Stimulated activated CD8-positive, alpha-beta memory T cell treated with anti-CD3 and anti-CD28 coated beads, Interleukin-15, amount 100 ng/mL, for 4 hours (primary cell): ENCODE data around the gene GJA4.
A peak's percentile ranks its signal among the peaks of the same experiment; 100 is the strongest.
"Not testable (repeated sequence)": the region's sequence is repeated elsewhere in the genome, so short reads cannot be mapped to it uniquely, and the experiment has no call there.

Experiments used
- DNase-seq, 2 donors: peaks; one replicate each; pipeline ENCODE4 v3.0.0-alpha.2; 2020; ENCODE audit warnings: low read depth in 2 of 2

The GJA4 gene

DNA sequence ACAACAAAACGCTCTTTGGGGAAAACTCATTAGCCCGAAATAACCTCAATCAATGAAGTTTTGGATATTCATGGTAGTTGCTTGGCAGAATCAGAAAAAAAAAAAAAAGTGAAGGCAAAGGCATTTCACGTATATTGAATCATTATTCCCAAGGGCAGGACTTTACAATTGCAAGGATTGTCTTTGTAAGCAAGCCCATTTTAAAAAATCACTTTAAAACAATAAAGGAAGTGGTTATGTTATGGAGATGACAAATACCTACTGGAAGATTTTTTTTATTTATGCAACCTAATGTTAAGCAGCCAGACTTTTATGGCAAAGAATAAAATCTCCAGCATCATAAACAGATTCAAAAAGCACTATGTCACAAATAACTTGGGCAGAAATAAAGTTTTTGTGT lies 23.9 kb upstream of the GJA4 start:
- no peak for DNase-seq

DNA sequence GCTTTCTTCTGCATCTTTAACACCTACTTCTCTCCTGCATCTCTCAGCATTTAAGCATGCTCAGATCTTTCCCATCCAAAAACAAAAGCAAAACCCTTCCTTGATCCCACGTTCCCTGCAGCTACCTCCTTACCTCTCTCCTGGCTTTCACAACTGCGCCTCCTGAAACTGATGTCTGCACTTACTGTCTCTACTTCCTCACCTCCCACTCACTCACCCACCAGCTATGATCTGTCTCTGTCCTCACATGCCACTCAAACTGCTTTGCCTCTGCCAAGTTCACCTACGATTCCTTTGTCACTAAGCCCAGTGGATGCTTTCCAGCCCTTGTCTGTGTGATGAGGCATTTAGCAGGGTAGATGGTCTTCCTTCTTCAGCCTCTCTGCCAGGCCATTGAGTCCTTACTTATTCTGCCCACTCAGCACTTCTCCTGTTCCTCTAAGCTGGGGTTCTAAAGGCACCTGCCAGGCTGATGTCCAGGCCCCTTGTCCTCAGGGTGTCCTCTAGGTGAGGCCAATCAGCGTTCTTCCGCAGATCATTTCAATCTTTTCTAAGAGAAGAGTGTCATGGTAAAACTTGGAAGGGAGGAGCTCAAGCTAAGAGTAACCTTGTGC lies 21.8 kb upstream of the GJA4 start:
- DNase-seq = no peak

DNA sequence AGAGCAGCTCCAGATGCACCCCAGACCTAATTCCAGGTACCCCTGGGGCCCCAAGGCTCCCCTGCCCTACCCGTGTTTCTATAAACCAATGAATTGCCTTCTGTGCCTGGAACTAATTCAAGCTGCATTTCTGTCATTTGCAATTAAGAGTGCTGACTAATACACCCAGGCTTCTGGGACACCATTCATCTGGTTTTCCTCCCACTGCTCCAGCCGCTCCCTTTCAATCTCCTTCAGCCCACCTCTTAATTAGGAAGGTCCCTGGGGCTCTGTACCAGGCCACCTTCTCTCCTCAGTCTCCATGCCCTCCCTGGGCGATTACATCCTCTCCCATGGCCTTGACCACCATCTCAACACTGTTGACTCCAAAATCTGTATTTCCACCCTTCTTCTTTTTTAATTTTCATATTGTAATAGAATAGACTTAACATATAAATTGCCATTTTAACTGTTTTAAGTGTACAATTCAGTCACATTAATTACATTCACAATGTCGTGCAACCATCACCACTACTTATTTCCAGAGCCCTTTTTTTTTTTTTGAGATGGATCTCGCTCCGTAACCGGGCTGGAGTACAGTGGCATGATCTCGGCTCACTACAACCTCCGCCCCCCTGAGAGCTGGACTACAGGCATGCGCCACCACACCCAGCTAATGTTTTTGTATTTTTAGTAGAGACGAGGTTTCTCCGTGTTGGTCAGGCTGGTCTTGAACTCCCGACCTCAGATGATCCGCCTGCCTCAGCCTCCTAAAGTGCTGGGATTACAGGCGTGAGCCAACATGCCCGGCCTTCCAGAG lies 21.0 kb upstream of the GJA4 start:
- DNase-seq = no peak

DNA sequence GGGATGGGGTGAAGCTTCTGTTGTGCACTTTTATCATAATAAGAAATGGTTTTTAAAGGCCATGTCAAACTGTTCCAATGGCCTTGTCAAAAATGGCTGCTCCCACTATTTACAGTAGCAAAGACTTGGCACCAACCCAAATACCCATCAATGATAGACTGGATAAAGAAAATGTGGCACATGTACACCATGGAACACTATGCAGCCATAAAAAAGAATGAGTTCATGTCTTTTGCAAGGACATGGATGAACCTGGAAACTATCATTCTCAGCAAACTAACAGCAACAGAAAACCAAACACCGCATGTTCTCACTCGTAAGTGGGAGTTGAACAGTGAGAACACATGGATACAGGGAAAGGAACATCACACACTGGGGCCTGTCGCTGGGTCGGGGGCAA lies 19.7 kb upstream of the GJA4 start:
- not testable (repeated sequence) for DNase-seq

DNA sequence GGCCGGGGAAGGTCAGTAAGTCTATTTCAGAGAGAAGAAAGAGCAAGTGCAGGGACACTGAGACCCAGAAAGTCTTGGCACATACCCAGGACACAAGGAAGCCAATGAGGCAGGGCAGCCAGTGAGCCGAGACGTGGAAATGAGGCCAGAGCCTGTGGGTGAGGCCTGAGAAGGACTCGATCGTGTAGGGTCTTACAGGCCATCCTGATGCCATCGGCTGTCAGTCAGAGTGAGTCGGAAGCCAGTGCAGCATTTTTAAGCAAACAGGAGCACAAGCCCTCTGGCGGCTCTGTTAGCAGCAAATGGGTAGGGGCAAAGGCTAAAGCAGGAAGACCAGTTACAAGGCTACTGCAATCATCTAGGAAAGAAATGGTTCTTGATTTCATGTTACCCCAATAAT lies 17.8 kb upstream of the GJA4 start:
- DNase-seq = no peak

DNA sequence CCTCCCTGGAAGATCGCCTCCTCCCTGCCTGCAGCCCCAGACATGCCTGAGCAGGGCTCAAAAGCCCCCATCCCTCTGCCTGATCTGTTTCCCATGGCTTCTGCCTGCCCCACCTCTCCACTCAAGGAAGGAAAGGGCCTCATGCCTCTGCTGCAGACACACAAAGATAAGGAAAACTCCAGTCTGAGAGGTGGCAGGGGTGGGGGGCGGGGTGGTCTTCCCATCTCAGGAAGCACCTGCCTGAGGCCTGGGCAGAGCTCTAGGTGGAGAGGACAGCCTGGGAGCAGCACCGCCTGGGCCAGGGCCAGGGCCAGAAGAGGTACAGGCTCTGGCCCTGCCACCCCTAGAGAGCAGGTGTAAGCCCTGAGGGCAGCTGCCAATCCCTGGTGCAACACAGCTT lies 15.9 kb upstream of the GJA4 start:
- no peak for DNase-seq

DNA sequence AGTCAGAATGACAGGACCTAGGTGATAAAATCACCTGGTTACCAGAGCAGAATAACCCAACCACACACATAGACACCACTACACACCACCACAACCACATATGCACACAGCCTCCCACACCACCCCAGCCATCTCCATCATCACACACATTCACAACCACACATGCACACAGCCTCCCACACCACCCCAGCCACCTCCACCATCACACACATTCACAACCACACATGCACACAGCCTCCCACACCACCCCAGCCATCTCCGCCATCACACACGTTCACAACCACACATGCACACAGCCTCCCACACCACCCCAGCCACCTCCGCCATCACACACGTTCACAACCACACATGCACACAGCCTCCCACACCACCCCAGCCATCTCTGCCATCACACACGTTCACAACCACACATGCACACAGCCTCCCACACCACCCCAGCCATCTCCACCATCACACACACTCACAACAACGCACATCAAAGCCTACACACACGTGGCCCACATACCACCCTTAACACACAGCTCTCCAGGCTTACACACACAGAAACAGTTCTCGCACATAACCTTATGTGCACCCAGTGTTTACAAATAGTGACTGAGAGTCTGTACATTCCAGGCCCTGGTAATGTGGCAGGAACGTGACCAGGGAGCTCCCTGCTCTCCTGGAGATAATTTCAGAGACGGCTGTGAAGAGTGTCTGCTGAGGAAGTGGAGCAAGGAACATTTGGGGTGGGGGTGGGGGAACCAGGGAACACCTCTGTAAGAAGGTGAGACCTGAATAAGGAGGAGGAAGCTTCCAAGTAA lies 15.1 kb upstream of the GJA4 start:
- no peak for DNase-seq

DNA sequence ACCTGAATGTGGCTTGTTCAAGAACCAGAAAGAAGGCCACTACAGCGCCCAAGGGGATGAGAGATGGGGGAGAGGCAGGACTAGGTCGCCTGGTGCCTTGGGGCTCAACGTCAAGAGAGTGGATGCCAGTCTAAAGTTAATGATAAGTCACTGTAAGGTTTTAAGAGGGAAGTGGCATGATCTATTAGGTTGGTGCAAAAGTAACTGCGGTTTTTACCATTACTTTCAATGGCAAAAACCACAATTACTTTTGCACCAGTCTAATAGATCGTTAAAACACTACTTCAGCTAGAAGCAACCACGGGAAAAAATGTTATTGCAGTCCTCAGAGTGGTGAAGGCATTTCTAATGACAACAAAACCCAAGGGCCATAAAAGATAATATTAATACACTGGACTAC lies 14.4 kb upstream of the GJA4 start:
- no peak for DNase-seq

DNA sequence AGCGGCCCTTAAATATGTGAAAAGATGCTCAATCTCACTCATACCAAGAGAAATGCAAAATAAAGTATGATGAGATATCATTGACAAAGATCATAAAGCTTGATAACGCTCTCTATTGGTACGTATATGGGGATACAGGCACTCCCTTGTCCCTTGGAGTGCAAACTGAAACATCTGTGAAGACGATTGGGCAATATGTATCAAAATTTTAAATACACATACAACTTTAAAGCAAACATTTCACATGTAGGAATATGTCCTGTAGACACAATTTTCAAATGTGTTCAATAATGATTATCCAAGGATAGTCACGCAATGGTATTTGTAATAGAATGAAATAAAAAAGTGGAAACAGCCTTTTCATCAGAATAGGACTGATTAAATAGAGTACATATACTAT lies 13.8 kb upstream of the GJA4 start:
- no peak for DNase-seq

DNA sequence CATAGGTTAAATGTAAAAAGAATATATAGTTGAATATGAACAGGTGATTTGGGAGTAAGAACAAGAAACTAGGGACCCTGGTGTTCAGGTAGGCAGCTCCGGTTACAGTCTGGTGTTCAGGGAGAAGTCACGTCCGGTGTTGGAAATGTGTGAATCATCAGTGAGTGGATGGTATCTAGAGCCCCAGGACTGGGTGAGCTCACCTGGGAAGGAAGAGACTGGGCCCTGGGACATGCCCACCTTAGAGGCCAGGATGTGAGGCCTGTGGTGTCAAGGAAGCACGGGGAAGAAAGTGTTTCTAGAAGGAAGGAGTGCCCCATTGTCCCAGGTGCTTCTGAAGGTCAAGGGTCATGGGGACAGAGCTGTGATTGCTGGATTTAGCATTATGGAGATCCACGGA lies 13.3 kb upstream of the GJA4 start:
- no peak for DNase-seq

DNA sequence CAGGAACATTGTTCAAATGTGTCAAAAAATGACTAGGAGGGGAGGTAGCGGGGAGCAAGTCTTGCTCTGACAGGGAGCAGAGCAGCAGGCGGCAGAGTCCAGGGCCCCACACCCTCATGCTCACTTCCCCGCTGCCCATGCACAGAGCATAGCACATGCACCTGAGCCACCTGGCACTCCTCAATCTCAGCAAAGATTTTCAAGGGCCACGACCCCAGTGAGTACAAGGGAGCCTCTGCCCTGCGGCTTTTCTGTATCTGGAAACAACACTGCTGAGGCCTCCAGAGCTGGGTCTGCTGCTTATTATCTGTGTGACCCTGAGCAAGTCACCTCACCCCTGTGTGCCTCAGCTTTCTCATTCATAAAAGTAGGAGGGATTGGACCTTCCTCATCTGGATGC lies 12.8 kb upstream of the GJA4 start:
- DNase-seq = no peak

DNA sequence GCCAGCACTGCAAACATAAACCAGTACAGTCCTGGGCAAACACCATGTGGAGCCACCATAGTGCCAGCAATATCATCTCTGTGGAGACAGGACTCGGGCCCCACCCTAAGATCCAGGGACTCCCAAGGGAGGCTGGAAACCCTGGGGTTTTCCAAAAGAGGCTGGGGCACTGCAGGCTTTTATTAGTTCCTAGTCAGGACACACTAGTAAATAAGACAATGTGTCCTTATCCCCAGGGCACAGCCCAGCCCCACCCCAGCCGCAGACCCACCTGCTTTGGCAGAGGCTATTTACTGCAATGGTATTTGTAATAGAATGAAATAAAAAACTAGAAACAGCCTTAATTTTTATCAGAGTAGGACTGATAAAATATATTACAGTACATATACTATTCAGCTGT lies 12.3 kb upstream of the GJA4 start:
- no peak for DNase-seq

DNA sequence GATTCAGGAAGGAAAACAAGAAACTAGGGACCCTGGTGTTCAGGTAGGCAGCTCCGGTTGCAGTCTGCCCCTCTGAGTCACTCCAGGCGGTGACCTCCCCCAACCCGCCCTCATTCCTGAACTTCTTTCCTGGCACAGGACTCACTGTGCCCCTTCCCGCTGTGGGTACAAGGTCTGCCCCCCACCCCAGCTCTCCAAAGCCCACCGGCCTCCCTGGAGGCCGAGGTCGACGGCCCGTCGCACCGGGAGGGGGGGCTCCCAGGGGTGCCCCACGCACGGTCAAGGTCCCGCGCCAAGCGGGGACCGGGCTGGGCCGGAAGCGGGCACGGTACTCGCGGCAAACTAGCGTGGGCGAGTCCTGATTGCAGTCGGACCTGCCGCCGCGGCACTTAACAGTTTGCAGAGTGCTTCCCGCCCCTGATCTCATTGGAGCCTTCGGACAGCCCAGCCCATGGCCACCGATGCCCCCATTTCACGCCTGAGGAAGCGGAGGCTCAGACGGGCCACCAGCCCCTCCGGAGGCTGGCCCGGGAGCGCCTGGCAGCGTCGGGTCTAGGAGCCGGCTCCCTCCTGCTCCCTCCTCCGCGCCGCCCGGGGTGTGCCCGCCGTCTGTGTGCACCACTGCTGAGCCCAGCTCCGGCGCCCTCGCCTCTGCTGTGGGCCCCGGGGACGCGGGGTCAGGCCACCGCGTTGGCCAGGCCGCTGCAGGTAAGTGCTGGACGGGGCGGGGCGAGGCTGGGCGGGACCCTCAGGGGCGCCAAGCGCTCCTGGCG lies 11.5 kb upstream of the GJA4 start, which contains the start of gene GJB3:
Gene GJB3 (plus strand): TSS at position 144 of the 773 bp plus-strand sequence. CDS start 3,549 bp downstream, outside the sequence.
- no peak for DNase-seq

DNA sequence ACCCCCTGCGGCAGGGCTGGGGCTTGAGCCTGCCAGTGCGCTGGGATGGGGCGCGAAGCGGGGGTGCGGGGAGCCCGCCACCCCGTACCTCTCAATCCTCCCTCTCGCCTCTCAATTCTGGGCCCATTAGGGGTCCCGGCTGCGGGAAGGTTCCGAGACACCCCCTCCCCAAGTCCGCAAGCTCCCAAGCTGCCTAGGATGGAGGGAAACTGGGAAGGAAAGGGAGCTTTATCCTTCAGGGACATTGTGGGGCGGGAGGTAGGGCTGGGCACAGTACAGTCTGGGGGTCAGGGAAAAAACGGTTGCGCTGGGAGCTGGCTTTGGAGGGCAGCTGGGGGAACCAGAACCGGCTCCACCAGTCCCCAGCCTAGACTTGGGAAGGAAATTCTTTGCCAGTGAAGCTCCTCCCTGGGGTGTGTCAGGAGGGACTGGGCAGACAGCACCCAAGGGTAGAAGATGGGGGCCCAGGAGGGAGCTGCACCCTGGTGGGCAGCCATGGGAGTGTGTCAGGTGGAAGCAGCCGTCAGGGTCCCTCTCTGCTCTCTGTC lies 10.9 kb upstream of the GJA4 start:
- DNase-seq = no peak

DNA sequence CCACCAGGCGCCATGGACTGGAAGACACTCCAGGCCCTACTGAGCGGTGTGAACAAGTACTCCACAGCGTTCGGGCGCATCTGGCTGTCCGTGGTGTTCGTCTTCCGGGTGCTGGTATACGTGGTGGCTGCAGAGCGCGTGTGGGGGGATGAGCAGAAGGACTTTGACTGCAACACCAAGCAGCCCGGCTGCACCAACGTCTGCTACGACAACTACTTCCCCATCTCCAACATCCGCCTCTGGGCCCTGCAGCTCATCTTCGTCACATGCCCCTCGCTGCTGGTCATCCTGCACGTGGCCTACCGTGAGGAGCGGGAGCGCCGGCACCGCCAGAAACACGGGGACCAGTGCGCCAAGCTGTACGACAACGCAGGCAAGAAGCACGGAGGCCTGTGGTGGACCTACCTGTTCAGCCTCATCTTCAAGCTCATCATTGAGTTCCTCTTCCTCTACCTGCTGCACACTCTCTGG lies 8.0 kb upstream of the GJA4 start:
- DNase-seq = no peak

DNA sequence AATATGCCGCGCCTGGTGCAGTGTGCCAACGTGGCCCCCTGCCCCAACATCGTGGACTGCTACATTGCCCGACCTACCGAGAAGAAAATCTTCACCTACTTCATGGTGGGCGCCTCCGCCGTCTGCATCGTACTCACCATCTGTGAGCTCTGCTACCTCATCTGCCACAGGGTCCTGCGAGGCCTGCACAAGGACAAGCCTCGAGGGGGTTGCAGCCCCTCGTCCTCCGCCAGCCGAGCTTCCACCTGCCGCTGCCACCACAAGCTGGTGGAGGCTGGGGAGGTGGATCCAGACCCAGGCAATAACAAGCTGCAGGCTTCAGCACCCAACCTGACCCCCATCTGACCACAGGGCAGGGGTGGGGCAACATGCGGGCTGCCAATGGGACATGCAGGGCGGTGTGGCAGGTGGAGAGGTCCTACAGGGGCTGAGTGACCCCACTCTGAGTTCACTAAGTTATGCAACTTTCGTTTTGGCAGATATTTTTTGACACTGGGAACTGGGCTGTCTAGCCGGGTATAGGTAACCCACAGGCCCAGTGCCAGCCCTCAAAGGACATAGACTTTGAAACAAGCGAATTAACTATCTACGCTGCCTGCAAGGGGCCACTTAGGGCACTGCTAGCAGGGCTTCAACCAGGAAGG lies 7.4 kb upstream of the GJA4 start:
- DNase-seq = no peak

DNA sequence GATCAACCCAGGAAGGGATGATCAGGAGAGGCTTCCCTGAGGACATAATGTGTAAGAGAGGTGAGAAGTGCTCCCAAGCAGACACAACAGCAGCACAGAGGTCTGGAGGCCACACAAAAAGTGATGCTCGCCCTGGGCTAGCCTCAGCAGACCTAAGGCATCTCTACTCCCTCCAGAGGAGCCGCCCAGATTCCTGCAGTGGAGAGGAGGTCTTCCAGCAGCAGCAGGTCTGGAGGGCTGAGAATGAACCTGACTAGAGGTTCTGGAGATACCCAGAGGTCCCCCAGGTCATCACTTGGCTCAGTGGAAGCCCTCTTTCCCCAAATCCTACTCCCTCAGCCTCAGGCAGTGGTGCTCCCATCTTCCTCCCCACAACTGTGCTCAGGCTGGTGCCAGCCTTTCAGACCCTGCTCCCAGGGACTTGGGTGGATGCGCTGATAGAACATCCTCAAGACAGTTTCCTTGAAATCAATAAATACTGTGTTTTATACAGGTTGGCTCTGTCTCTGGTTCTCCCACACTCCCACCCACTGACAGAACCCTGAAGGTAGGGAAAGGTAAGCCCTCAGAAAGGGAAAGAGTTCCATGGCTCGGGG lies 6.8 kb upstream of the GJA4 start:
- DNase-seq = no peak

DNA sequence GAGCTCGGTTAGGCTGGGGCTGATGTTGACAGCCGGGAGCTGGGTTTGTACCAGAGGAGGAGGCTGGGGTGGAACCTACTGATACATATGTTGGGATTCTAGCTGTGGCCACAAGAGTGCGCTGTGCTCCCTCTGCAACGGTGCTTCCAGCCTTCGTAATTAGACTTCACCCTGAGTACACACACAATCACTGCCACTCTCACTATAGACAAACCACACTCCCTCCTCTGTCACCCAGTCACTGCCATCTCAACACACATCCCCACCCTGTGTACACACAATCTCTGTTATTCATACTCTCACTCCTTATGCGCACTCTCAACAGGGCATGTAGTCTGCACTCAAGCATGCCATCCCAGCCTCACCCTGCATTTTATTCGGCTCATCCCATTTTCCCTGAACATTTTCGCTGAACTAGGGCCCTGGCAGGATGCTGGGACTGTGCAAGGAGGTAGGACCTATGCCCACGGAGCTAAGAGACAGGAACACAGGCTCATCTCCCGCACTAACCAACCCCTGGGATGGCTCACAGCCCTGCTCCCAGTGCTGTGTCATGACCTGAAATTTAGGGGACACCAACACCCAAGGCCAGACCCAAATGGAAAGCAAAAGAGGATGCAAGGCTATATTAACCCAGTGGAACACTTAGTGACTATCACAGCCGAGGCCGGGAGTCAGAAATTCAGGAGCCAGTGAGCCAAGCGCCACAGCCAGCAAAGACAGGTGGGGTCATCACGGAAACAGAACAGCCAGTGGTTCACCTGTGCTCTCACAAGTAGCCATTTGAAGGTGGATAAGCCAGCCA lies 6.1 kb upstream of the GJA4 start:
- DNase-seq = peak; percentile 16 to 30

DNA sequence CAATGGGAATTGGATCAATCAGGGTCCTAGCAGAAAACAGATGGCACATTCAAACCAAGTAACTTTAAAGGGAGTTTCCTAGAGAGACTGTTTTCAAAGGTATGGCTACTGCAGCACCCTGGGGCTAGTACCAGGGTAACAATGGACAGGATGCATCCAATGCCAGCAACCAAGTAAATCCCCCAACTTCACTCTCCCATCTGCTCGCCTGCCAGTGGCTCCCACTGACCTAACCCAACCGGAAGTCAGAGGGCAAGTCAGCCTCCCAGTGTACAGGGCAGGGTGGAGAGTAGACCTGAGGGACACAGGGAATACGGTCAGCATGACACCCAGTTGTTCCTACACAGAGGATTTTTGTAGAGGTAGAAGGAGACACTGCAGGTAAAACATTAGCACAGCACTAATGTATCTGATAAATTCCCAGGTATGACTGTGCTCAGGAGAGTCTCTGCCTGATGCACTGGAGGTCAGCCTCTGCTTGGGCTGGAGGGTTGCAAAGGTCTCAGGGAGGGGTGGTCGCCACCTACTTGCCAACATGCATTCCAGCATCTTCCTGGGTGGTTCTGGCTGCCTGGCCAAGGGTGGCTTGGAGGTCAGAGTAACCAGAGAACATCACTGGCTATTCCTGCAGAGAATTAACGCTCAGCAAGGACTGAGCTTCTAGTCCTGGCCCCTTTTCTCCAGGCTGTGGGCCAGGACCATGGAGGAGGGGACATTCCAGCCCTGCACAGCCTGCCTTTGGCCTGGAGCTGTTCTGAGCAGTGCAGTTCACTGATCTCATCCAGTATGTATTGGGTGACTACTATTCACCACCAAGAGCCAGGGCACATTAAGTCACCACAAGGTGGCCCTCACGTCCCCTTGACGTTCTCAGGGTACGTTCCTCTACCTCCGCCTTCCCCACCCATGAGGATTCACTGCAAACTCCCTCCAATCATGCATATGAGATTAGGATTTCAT lies 5.1 kb upstream of the GJA4 start:
- DNase-seq = no peak
